ENCODE data around the gene STAC.
A peak's percentile ranks its signal among the peaks of the same experiment; 100 is the strongest.
"Not testable (repeated sequence)": the region's sequence is repeated elsewhere in the genome, so short reads cannot be mapped to it uniquely, and the experiment has no call there.

Gene STAC

DNA sequence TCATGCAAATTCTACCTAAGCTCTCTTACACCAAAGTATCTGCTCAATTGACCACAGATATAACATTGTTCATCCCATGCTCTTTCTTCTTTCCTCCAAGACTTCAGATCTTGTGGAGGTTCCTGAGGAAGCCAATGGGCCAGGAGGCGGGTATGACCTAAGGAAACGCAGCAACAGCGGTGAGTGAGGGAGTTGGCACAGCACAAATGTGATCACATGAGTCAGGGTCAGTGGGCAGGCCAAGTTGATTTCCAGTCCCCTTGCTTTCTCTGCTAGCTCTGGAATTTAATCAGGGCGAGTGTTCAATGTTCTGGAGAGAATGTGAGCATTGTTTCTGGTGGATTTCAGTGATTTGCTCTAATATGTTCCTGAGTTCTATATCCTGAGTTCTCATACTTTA, 112.7 kb downstream of the STAC start:
- no peak for DNase-seq (ENCODE audit: low read depth, low spot score)
- POLR2A ChIA-PET = no interaction called here
- CTCF ChIA-PET = no interaction called here
- H3K4me3 ChIP-seq (ENCODE audit: low read depth, low read length) = no peak overlapping the region
- TF ChIP-seq, protein P1, sequence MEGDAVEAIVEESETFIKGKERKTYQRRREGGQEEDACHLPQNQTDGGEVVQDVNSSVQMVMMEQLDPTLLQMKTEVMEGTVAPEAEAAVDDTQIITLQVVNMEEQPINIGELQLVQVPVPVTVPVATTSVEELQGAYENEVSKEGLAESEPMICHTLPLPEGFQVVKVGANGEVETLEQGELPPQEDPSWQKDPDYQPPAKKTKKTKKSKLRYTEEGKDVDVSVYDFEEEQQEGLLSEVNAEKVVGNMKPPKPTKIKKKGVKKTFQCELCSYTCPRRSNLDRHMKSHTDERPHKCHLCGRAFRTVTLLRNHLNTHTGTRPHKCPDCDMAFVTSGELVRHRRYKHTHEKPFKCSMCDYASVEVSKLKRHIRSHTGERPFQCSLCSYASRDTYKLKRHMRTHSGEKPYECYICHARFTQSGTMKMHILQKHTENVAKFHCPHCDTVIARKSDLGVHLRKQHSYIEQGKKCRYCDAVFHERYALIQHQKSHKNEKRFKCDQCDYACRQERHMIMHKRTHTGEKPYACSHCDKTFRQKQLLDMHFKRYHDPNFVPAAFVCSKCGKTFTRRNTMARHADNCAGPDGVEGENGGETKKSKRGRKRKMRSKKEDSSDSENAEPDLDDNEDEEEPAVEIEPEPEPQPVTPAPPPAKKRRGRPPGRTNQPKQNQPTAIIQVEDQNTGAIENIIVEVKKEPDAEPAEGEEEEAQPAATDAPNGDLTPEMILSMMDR (IDR thresholded peaks at IDR 0.05; ENCODE audit: insufficient read depth, low read length, missing control alignments) = no peak

DNA sequence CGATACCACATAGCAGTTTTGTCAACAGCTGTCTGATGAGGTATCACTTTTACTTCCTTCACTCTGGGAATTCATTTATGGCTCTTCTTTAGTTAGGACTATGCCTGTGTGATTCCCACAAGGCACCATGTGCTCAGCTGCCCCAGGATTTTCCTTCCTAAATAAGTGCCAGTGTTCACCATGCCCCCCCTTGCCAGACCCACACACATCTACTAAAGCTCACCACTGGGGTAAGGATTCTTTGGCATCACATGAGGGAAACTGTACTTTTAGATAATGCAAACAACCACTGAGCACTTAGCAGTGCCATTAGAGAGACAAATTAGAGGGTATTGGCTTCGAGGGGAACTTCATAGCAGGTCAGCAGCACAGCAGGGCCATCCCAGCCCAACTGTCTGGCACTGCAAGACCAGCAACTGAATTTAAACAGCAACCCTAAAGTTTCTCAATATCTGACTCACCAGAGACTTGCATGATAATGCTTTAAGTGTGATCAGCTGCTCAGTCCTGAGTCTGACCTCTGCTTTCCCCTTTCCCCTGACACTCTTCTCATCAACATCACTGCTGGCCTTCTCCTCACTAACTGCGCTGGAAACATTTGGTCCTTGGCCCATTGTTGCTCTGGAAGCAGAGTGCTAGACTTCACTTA, 114.3 kb downstream of the STAC start:
- peak; percentile 23 for DNase-seq (ENCODE audit: low read depth, low spot score)
- POLR2A ChIA-PET = no interaction called here
- no peak overlapping the region for H3K4me3 ChIP-seq (ENCODE audit: low read depth, low read length)
- TF ChIP-seq, protein P1 (IDR thresholded peaks at IDR 0.05; ENCODE audit: insufficient read depth, low read length, missing control alignments) = no peak
- CTCF ChIA-PET = no interaction called here

DNA sequence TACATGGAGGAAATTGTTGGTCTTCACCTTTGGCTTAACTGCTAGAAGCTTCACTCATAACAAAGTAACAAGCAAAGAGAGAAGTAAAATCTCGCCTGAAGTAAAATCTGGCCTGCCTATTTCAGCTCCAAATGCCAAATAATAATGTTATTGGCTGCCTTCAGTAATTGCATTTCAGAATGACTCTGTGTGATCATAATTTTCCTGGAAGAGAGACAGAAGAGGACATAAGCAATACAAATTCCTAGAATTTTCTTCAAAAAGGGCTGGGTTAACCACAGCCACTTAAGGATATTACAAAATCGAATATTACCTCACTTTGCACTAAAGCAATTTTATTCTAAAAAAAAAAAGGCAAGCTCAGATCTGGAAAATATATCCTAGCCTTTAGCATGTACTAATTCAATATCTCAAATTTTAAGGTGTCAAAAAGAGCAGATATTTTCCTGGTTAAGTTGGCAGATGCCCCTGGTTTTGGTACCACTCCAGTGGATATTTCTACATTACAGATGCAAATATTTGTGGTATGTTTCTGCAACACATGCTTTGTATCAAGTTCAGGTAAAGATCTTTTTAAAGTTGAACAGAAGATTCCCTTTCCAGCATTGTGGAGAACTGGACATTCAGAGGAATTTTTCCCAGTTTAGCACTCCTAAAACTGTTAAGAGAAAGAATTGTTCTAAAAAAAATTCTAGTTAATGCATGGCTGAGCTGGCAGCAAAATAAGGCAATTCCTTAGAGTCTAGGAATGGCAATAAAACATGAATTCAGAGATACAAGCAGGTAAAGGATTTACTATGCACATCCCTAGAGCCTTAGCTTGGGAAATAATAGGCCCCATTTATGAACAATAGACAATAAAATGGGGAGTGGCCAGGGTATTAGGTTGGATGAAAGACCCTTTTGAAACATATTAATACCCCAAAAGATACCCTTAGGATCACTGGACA, 116.7 kb downstream of the STAC start:
- POLR2A ChIA-PET = interaction anchor here (0.9 kb wide), 1 partner anchor 19 kb away, joined by 3 read pairs; no protein-coding TSS in a partner anchor
- TF ChIP-seq, protein P1 (IDR thresholded peaks at IDR 0.05; ENCODE audit: insufficient read depth, low read length, missing control alignments) = no peak
- peak; percentile 40 for DNase-seq (ENCODE audit: low read depth, low spot score)
- CTCF ChIA-PET = interaction anchor here (1.2 kb wide), 1 partner anchor 15 kb away, joined by 3 read pairs; no protein-coding TSS in a partner anchor
- H3K4me3 ChIP-seq (ENCODE audit: low read depth, low read length) = no peak overlapping the region

DNA sequence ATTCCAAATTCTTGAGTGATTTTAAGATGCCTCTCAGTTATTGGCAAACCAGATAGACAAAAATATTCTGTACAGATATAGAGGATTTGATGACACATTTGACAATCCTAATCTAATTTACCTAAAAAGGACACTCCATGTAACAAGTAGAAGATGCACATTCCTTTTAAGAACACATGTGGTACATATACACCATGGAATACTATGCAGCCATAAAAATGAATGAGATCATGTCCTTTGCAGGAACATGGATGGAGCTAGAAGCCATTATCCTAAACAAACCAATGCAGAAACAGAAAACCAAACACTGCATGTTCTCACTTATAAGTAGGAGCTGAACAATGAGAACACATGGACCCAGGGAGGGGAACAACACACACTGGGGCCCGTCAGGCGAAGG, 119.7 kb downstream of the STAC start:
- H3K4me3 ChIP-seq (ENCODE audit: low read depth, low read length); POLR2A ChIA-PET: not testable (repeated sequence)
- CTCF ChIA-PET = interaction anchor here (0.9 kb wide), 1 partner anchor 12 kb away, joined by 3 read pairs; no protein-coding TSS in a partner anchor

DNA sequence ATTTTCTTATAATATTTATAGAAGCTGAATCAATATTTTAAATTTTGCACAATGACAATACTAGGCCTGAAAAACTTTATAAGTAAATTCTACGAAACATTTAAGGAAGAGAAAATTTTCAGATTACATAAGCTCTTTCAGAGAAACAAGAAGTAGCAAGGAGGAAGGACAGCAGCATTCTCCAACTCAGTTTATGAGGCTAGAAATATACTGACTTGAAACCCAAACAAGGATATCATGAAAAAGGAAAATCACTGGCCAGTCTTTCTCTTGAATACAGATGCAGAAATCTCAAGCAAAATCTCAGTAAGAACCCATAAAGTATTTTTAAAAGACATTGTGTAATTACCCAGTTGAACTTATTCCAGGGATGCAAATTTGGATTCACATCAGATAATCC, 121.3 kb downstream of the STAC start:
- no peak overlapping the region for H3K4me3 ChIP-seq (ENCODE audit: low read depth, low read length)
- DNase-seq (ENCODE audit: low read depth, low spot score) = no peak
- TF ChIP-seq, protein P1 (IDR thresholded peaks at IDR 0.05; ENCODE audit: insufficient read depth, low read length, missing control alignments) = no peak
- CTCF ChIA-PET = no interaction called here
- POLR2A ChIA-PET = no interaction called here

More for the DNA sequence above, 119.7 kb downstream of the STAC start:
- not testable (repeated sequence) for DNase-seq (ENCODE audit: low read depth, low spot score)

DNA sequence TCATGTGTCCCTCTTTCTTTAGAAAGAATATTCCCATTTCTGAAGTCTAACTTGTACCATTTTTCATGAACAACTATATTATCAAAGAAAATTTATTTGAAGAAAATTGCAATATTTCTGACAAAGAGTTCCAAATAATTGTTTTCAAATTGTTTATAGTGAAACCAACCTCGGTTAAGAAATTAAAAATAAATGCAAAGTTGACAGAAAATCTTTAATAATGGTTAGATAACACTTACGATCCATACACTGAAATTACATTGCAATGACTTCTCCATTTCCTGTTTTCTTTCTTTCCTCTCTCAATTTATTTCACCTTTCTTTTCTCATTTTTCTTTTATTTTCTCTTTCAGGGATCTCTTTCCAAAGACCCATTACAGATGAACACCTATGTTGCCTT, 125.1 kb downstream of the STAC start:
- H3K4me3 ChIP-seq (ENCODE audit: low read depth, low read length) = no peak overlapping the region
- TF ChIP-seq, protein P1 (IDR thresholded peaks at IDR 0.05; ENCODE audit: insufficient read depth, low read length, missing control alignments) = no peak
- no peak for DNase-seq (ENCODE audit: low read depth, low spot score)
- CTCF ChIA-PET = no interaction called here
- POLR2A ChIA-PET = no interaction called here
